Fibroblast of pulmonary artery (primary cell): ENCODE data around the gene COMMD1.
"Not testable (repeated sequence)": the region's sequence is repeated elsewhere in the genome, so short reads cannot be mapped to it uniquely, and the experiment has no call there.

Experiments used
- DNase-seq: peaks from one replicate; pipeline ENCODE4 v3.0.0-alpha.2; 2010; ENCODE audit warnings: low read depth
- H3K4me3 ChIP-seq: replicated peaks from 2 replicates; pipeline ENCODE4 v1.5.1; 2011; ENCODE audit warnings: low read depth, mild to moderate bottlenecking, control low read depth, low read length, moderate library complexity
- TF ChIP-seq, protein P1 (sequence below): IDR thresholded peaks from 2 replicates; pipeline ENCODE4 v1.5.1; 2011; ENCODE audit warnings: mild to moderate bottlenecking, control low read depth, low read length, inconsistent platforms; ENCODE audit errors: missing control alignments

The COMMD1 gene

DNA sequence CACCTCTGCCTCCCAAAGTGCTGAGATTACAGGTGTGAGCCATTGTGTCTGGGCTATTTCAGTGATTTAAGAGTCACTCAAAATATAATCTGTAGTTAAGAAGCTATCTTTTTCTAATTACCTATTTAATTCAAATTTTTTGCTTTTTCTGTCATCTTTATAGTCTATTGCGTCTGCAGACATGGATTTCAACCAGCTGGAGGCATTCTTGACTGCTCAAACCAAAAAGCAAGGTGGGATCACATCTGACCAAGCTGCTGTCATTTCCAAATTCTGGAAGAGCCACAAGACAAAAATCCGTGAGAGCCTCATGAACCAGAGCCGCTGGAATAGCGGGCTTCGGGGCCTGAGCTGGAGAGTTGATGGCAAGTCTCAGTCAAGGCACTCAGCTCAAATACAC is 95.1 kb downstream of the COMMD1 start:
- TF ChIP-seq, protein P1, sequence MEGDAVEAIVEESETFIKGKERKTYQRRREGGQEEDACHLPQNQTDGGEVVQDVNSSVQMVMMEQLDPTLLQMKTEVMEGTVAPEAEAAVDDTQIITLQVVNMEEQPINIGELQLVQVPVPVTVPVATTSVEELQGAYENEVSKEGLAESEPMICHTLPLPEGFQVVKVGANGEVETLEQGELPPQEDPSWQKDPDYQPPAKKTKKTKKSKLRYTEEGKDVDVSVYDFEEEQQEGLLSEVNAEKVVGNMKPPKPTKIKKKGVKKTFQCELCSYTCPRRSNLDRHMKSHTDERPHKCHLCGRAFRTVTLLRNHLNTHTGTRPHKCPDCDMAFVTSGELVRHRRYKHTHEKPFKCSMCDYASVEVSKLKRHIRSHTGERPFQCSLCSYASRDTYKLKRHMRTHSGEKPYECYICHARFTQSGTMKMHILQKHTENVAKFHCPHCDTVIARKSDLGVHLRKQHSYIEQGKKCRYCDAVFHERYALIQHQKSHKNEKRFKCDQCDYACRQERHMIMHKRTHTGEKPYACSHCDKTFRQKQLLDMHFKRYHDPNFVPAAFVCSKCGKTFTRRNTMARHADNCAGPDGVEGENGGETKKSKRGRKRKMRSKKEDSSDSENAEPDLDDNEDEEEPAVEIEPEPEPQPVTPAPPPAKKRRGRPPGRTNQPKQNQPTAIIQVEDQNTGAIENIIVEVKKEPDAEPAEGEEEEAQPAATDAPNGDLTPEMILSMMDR = no peak
- no peak overlapping the region for H3K4me3 ChIP-seq
- no peak for DNase-seq

DNA sequence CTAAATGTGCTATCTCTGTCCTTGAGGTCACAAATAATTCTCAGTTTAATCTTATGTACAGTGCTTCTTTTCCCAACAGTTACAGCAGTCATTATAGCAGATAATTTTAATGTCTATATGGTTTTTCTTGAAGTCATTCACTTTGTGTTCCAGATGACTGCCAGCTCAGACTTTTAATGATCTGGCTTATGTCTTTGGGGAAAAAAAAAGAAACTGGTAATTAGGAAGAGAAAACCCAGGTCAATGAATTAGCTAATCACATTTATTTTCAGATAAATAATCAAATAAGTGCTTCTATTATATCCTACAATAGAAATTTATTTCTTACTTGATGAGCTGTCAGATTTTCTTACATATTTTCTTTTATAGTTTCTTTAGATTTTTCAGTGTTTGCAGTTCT is 96.0 kb downstream of the COMMD1 start:
- H3K4me3 ChIP-seq = no peak overlapping the region
- no peak for DNase-seq
- TF ChIP-seq, protein P1 = no peak

DNA sequence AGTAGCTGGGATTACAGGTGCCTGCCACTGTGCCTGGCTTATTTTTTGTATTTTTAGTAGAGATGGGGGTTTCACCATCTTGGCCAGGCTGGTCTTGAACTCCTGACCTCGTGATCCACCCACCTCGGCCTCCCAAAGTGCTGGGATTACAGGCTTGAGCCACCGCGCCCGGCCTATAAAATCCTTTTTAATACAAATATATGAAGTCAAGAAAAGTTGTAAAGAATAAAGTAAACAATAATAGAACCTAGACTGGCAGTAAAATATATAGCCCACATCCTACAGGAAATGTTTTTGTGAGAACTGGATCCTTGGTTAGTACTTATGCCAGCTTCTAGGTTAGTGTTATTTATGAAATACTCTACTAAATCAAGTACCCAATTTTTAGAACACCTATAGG is 99.0 kb downstream of the COMMD1 start:
- not testable (repeated sequence) for H3K4me3 ChIP-seq, DNase-seq

DNA sequence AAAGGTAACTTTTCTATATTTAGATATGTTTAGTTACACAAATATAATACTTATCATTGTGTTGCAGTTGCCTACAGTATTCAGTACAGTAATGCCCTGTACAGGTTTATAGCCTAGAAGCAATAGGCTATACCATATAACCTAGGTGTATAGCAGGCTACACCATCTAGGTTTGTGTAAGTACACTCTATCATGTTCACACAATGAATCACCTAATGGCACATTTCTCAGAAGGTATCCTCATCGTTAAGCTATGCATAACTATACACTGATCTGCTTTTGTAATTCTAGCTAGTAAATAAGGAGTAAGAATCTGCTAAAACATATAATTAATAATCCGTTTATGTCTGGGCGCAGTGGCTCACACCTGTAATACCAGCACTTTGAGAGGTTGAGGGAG is 102.1 kb downstream of the COMMD1 start:
- DNase-seq = no peak
- no peak overlapping the region for H3K4me3 ChIP-seq
- TF ChIP-seq, protein P1 = no peak

DNA sequence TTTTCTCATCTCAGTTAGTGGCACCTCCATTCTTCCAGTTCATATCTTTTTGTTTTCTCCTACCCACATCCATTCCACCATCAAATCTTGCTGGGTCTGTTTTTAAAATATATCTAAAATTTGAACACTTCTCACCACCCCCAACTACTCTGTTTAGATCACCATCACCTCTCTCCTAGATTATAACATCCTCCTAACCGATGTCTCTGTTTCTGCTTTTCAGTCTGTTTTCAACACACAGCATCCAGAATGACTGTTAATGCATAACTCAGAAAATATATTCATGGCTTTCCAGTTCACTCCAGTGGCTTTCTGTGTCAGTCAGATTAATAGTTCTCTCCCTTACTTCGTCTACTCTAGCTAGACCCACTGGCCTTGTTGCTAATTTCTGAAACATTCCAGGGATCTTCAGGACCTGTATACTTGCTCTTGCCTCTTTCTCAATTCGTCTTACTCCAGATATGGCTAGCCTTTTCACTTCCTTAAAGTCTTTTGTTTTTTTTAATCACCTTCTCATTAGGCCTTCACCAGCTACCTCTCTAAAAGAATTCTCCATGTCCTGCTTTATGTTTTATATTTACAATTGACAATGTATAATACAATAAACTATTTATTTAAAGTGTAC is 105.3 kb downstream of the COMMD1 start:
- no peak for DNase-seq
- TF ChIP-seq, protein P1 = no peak
- no peak overlapping the region for H3K4me3 ChIP-seq

DNA sequence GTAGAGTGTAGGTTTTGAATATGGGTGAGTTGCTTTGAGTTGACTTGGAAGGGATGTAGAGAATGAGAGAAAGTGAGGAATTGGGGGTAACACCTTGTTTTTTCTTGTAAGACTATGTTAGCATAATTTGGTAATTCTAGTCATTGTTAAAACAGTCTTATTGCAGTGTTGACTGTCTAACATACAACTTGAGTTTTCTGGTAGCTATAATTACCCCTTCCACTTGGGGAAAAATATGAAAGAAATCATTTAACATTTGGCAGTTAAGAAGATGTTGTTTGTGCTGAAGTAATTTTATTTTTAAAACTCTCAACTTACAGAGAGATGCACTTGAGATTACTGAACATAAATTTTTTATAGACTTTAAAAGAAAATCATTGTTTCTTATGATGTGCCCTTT is 108.2 kb downstream of the COMMD1 start:
- no peak overlapping the region for H3K4me3 ChIP-seq
- TF ChIP-seq, protein P1 = no peak
- DNase-seq = no peak

DNA sequence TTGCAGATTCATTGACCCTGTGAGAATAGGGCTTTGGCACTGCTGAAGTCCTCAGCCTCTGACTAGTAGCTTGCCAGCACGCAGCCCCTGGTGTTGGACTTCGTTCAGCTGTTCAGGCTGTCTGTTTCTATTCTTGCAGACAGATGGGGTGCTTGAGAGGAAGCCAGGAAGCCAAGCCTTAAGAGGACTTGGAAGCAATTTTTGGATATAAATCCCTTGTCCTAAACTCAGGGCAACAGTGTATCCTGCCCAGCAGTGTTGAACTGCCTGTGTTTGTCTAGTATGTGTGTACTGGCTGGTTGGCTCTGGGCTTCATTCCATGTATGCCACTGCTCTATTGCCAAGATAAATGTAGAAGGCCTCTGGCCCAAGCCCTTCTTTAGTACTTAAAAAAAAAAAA is 108.6 kb downstream of the COMMD1 start:
- TF ChIP-seq, protein P1 = peak; percentile 49
- DNase-seq = peak; percentile 76
- no peak overlapping the region for H3K4me3 ChIP-seq
